Right cardiac atrium (tissue), 5 donors: ENCODE results near the gene TUBB8B. TPM values are rescaled to one million over a fixed set of nuclear protein-coding genes. Genes with fewer than 3 reads are reported as not detected.
"Not testable (repeated sequence)": the region's sequence is repeated elsewhere in the genome, so short reads cannot be mapped to it uniquely, and the experiment has no call there.

Source experiments
- ATAC-seq, 2 donors: fragments of 200-7000 bp; cut with Tn5 transposase; one replicate each; pipeline versions ENCODE4 v1.8.0 to v1.9.1; 2020; ENCODE audit warnings: moderate library complexity in 2 of 2, mild to moderate bottlenecking in 1 of 2
- DNase-seq, 3 donors: peaks; one replicate each; pipeline ENCODE4 v3.0.0-alpha.2; 2020
- H3K27ac ChIP-seq: one replicate; pipeline ENCODE4 v1.5.1; 2013; ENCODE audit warnings: mild to moderate bottlenecking, low read length, control low read depth, moderate library complexity
- H3K27me3 ChIP-seq: one replicate; pipeline ENCODE4 v1.6.1; 2013; ENCODE audit not compliant: control insufficient read depth, insufficient read depth
- H3K4me1 ChIP-seq: one replicate; pipeline ENCODE4 v1.6.1; 2013; ENCODE audit warnings: low read length; ENCODE audit not compliant: control insufficient read depth, insufficient read depth
- H3K4me3 ChIP-seq: one replicate; pipeline ENCODE4 v1.5.1; 2013; ENCODE audit warnings: low read length, control low read depth
- H3K9me3 ChIP-seq: one replicate; pipeline ENCODE4 v1.6.1; 2013; ENCODE audit warnings: low read length; ENCODE audit not compliant: control insufficient read depth
- WGBS: extraction: QIAGEN DNeasy Blood & Tissue Kit; methylation state at CpG from one replicate; pipeline ENCODE4 v1.1.7; 2013; 5-methylcytosine and 5-hydroxymethylcytosine counted together
- intact Hi-C, 4 donors: fragments of 100-400 bp; cut with DNase I; formaldehyde crosslinking; loops; one replicate each; pipeline versions ENCODE4 v1.11.0 to v1.14.0; 2022 to 2023
- polyA plus RNA-seq: library from polyadenylated mRNA; stranded (reverse); fragments of 200-250 nt; gene quantifications from one replicate; pipeline ENCODE4 v1.2.3, GENCODE V29; 2013
- total RNA-seq, 4 donors: library from RNA; stranded (reverse); fragmentation: NEBNext Ultra II Directional; extraction: Animal tissue kit (Norgen Biotek cat#: 25700); gene quantifications; one replicate each; pipeline ENCODE4 v1.2.1, GENCODE V29; 2021
- donor health status: healthy with polysubstance abuse.
- donor health status: DM: no; HTN: yes; CAD: no.
- donor health status: DM: no; HTN: no; CAD: no.
- donor health status: DM: no; HTN: yes; CAD: no; lungs with severe emphysema.
- donor health status: DM: yes; HTN: yes; CAD: no.

TUBB8B gene
- total and polyA plus RNA-seq, 5 donors: not detected

DNA sequence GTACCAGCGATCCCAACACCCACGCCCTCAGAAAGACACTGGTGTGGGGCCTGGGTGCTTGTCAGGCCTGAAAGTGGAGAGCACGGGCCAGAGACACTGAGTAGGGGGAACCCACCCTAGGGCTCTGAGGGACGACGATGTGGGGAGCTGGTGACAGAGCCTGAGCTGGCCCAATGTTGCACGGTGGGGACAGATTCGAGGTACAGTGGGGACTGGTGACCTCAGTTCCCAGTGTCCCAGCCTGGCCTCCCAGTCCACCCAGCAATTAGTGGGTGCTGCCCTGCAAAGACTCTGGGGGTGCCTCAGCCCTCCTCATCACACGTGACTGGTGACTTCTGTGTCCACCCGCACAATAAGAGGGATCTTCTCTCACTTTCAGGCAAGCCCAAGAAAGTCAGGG lies 36.6 kb downstream of the TUBB8B start:
- DNase-seq, intact Hi-C loops, H3K27ac ChIP-seq, H3K9me3 ChIP-seq, H3K4me1 ChIP-seq, H3K27me3 ChIP-seq, H3K4me3 ChIP-seq: not testable (repeated sequence)
- peak; percentile 40 to 65 for ATAC-seq
- WGBS: no CpG with 5 or more reads among the region's 9 CpGs

DNA sequence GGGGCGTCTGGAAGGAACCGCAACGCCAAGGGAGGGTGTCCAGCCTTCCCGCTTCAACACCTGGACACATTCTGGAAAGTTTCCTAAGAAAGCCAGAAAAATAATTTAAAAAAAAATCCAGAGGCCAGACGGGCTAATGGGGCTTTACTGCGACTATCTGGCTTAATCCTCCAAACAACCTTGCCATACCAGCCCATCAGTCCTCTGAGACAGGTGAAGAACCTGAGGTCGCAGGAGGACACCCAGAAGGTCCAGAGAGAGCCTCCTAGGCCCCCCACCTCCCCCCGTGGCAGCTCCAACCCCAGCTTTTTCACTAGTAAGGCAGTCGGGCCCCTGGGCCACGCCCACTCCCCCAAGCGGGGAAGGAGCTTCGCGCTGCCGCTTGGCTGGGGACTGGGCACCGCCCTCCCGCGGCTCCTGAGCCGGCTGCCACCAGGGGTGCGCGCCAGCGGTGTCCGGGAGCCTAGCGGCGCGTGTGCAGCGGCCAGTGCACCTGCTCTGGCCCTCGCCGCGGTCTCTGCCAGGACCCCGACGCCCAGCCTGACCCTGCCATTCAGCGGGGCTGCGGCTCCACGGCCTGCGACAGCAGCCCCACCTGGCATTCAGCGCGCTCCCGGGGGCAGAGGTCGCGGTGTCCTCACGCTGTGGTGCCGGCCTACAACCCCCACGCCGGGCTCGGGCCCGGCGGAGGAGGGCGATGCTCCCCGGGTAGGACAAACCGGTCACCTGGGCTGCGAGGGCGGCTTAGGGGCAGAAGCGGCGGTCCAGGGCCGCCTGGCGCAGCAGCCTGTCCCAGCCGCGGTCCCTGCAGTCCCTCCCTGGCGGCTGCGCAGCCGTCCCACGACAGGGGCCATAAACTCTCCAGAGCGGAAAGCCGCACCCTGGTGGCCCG lies 37.8 kb downstream of the TUBB8B start:
- H3K4me1 ChIP-seq, H3K27me3 ChIP-seq, intact Hi-C loops, H3K27ac ChIP-seq, H3K9me3 ChIP-seq, H3K4me3 ChIP-seq: not testable (repeated sequence)
- DNase-seq (peak in 1 of 3 donors; percentile 10), ATAC-seq (peak; percentile 31 to 56)
- WGBS: 88% methylated on average over 18 of the region's 65 CpGs

GRCh38 chr18:10624-11184 lies 38.7 kb downstream of the TUBB8B start:
- H3K4me3 ChIP-seq, intact Hi-C loops, H3K27me3 ChIP-seq, H3K9me3 ChIP-seq, H3K4me1 ChIP-seq, H3K27ac ChIP-seq: not testable (repeated sequence)
- DNase-seq (peak in 2 of 3 donors; percentile 27 to 55), ATAC-seq (peak; percentile 82 to 90)
- WGBS: 72% methylated on average over 33 of the region's 75 CpGs

GRCh38 chr18:9937-10336 lies 39.5 kb downstream of the TUBB8B start:
- intact Hi-C loops, H3K9me3 ChIP-seq, ATAC-seq, DNase-seq, H3K4me1 ChIP-seq, H3K27ac ChIP-seq, H3K27me3 ChIP-seq, H3K4me3 ChIP-seq: not testable (repeated sequence)

Other genes with a start within 250 kb of the TUBB8B start
- 10 to 100 TPM; 39.1 to 48.8 (median 42.8) TPM for gene USP14, start 108.9 kb upstream of the TUBB8B start, total RNA-seq
- gene USP14, start 108.9 kb upstream of the TUBB8B start, polyA plus RNA-seq: 27.0 TPM
- 10 to 100 TPM; 12.8 to 17.3 (median 15.6) TPM for gene THOC1, start 218.4 kb upstream of the TUBB8B start, total RNA-seq
- gene THOC1, start 218.4 kb upstream of the TUBB8B start, polyA plus RNA-seq: 19.2 TPM